Right lobe of liver (tissue), 4 donors: ENCODE measurements around the gene KDM1B.

ENCODE experiments used
- POLR2A ChIP-seq: fragments of 450-650 bp; IDR thresholded peaks from one replicate; pipeline ENCODE4 v1.6.1; 2017; ENCODE audit warnings: antibody characterized with exemption, mild to moderate bottlenecking
- TF ChIP-seq, protein P1 (sequence below), 4 donors: fragments of 200-600 bp in 3 of 4; fragments of 450-650 bp in 1 of 4; IDR thresholded peaks; one replicate each; pipeline versions ENCODE4 v1.5.1 to v1.8.0; 2016 to 2022; ENCODE audit warnings: antibody characterized with exemption in 4 of 4, mild to moderate bottlenecking in 2 of 4
- donor health status: DM: no; HTN: no; CAD: no.
- donor health status: DM: no; HTN: no; CAD: no.
- donor health status: DM: no; HTN: yes; CAD: no.

DNA sequence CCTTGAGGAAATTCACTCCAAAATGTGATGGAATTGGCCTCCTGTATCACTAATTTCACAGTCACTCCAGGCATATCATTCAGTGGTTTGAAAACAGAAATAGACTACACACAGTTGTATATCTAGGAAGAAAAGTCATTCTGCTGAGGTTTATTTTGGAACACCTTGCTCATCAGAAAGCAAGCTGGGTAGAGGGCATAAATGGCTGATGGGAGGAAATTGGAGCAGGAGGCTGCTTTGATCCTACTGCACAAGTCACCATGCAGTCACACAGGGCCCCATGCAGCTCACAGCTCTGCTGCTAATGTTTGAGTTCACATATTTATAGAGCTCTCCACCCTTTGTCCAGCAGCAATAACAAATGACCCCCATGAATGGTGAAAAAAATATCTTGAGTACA lies 45.1 kb upstream of the KDM1B start:
- TF ChIP-seq, protein P1, sequence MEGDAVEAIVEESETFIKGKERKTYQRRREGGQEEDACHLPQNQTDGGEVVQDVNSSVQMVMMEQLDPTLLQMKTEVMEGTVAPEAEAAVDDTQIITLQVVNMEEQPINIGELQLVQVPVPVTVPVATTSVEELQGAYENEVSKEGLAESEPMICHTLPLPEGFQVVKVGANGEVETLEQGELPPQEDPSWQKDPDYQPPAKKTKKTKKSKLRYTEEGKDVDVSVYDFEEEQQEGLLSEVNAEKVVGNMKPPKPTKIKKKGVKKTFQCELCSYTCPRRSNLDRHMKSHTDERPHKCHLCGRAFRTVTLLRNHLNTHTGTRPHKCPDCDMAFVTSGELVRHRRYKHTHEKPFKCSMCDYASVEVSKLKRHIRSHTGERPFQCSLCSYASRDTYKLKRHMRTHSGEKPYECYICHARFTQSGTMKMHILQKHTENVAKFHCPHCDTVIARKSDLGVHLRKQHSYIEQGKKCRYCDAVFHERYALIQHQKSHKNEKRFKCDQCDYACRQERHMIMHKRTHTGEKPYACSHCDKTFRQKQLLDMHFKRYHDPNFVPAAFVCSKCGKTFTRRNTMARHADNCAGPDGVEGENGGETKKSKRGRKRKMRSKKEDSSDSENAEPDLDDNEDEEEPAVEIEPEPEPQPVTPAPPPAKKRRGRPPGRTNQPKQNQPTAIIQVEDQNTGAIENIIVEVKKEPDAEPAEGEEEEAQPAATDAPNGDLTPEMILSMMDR (IDR thresholded peaks at IDR 0.05): no peak
- no peak for TF ChIP-seq POLR2A
